ENCODE data around the gene IQSEC3. TPM values are rescaled to one million over a fixed set of nuclear protein-coding genes. Genes with fewer than 3 reads are reported as not detected.

Gene IQSEC3
- total and polyA plus RNA-seq, 2 of the 13 experiments (the other 11 are each of a cell fraction or from before 2014, with no cell fraction given) = not detected

GRCh38 chr12:207804-208203 lies 141.2 kb downstream of the IQSEC3 start:
- Histone ChIP-seq H3K9ac (ENCODE audit: insufficient read depth, low read depth, low read length) (no peak overlapping the region), H3K4me2 (ENCODE audit: low read depth, low read length) (no peak overlapping the region), H3K36me3 (replicated peaks in 1 of 2; ENCODE audit: control insufficient read depth in 1 of 2, insufficient read depth in 2 of 2, low read length in 2 of 2) (no peaks in the 10 kb centered on the region), H3K4me1 (ENCODE audit: insufficient read depth, low read length) (peaks cover 51% of the 10 kb centered on the region), H3K9me3 (ENCODE audit: low read length) (no peaks in the 10 kb centered on the region), H3K27me3 (ENCODE audit: control insufficient read depth in 1 of 2, insufficient read depth in 2 of 2, low read length in 2 of 2) (peaks cover 0 to under 1% of the 10 kb centered on the region in 2 experiments; a peak in 2 of 5 replicates), H3K27ac (ENCODE audit: extremely low read length, insufficient read depth, low read length) (no peak overlapping the region), H3K4me3 (replicated peaks in 1 of 3; ENCODE audit: insufficient read depth in 1 of 3, low read depth in 2 of 3, low read length in 3 of 3) (no peak overlapping the region), H2AFZ (ENCODE audit: low read length) (no peak overlapping the region), H4K20me1 (ENCODE audit: insufficient read depth, low read length) (peaks cover 7% of the 10 kb centered on the region), H3K79me2 (ENCODE audit: insufficient read depth, low read length) (no peaks in the 10 kb centered on the region)
- no peak for FAIRE-seq
- DNase-seq (ENCODE audit: low spot score) = no peak
- no peak for ATAC-seq
- in situ Hi-C loops (cut with HindIII; ENCODE audit: extremely low pct_ligation_motif_present, low pct_unique_long_range_greater_than_20kb) = no loop called here
- POLR2A ChIA-PET = no interaction called here
- intact Hi-C loops (cut with micrococcal nuclease; ENCODE audit: unreplicated experiment) = no loop called here
- no TSS peak for BruUV-seq (replicated peaks)
- CTCF ChIA-PET (ENCODE audit: low intra/inter-chr PET ratio, low total read pairs) = no interaction called here
- 95% methylated on average over 10 of the region's 10 CpGs for WGBS (ENCODE audit: low lambda C conversion rate)
- TF ChIP-seq KIAA2018 (CRISPR knock-in tag; IDR thresholded peaks at IDR 0.05; ENCODE audit: borderline replicate concordance) (no peak), ZBTB46 (CRISPR knock-in tag; IDR thresholded peaks at IDR 0.05; ENCODE audit: borderline replicate concordance) (no peak), LRRFIP1 (CRISPR knock-in tag; conservative IDR thresholded peaks at IDR 0.05) (no peak), THAP8 (CRISPR knock-in tag; IDR thresholded peaks at IDR 0.05; ENCODE audit: borderline replicate concordance) (no peak), NFKBIZ (CRISPR knock-in tag; IDR thresholded peaks at IDR 0.05) (no peak), THYN1 (CRISPR knock-in tag; IDR thresholded peaks at IDR 0.05; ENCODE audit: borderline replicate concordance, low read depth) (no peak), KAT7 (CRISPR knock-in tag; IDR thresholded peaks at IDR 0.05; ENCODE audit: borderline replicate concordance) (no peak), TFAP4 (IDR thresholded peaks at IDR 0.05; ENCODE audit: borderline replicate concordance, low read depth) (no peak)
